CD4-positive, alpha-beta T cell treated with Interleukin-12 subunit alpha and Interleukin-12 subunit beta, for 1 hour (primary cell): Measurements from ENCODE around the gene GPC6.
"Not testable (repeated sequence)": the region's sequence is repeated elsewhere in the genome, so short reads cannot be mapped to it uniquely, and the experiment has no call there.

ENCODE experiments used
- DNase-seq: peaks from one replicate; pipeline ENCODE4 v3.0.0-alpha.2; 2020

GPC6 gene

GRCh38 chr13:93270769-93271742, 44.4 kb downstream of the GPC6 start:
- DNase-seq = no peak

GRCh38 chr13:93279982-93280381, 53.4 kb downstream of the GPC6 start:
- DNase-seq = no peak

GRCh38 chr13:93280688-93281087, 54.1 kb downstream of the GPC6 start:
- DNase-seq = no peak

GRCh38 chr13:93283255-93283654, 56.6 kb downstream of the GPC6 start:
- DNase-seq = no peak

GRCh38 chr13:93284064-93284463, 57.5 kb downstream of the GPC6 start:
- no peak for DNase-seq

GRCh38 chr13:93286047-93286446, 59.4 kb downstream of the GPC6 start:
- DNase-seq = no peak

GRCh38 chr13:93289053-93289452, 62.4 kb downstream of the GPC6 start:
- no peak for DNase-seq

GRCh38 chr13:93289842-93290241, 63.2 kb downstream of the GPC6 start:
- no peak for DNase-seq

GRCh38 chr13:93290503-93290902, 63.9 kb downstream of the GPC6 start:
- DNase-seq = no peak

- no peak for DNase-seq
Observed at GRCh38 chr13:93292366-93292765, 65.8 kb downstream of the GPC6 start.

- no peak for DNase-seq
Observed at GRCh38 chr13:93293710-93294109, 67.1 kb downstream of the GPC6 start.

GRCh38 chr13:93296584-93296983, 70.0 kb downstream of the GPC6 start:
- no peak for DNase-seq

GRCh38 chr13:93298713-93299112, 72.1 kb downstream of the GPC6 start:
- no peak for DNase-seq

- DNase-seq = no peak
Observed at GRCh38 chr13:93304134-93304533, 77.5 kb downstream of the GPC6 start.

GRCh38 chr13:93304868-93305613, 78.4 kb downstream of the GPC6 start:
- no peak for DNase-seq

- DNase-seq = no peak
Observed at GRCh38 chr13:93305886-93306285, 79.3 kb downstream of the GPC6 start.

- no peak for DNase-seq
Observed at GRCh38 chr13:93307136-93307535, 80.5 kb downstream of the GPC6 start.

- no peak for DNase-seq
Observed at GRCh38 chr13:93307651-93308050, 81.0 kb downstream of the GPC6 start.

GRCh38 chr13:93309886-93310523, 83.4 kb downstream of the GPC6 start:
- no peak for DNase-seq

GRCh38 chr13:93316841-93317240, 90.2 kb downstream of the GPC6 start:
- no peak for DNase-seq

- DNase-seq = no peak
Observed at GRCh38 chr13:93318534-93319254, 92.1 kb downstream of the GPC6 start.

- no peak for DNase-seq
Observed at GRCh38 chr13:93320942-93321341, 94.3 kb downstream of the GPC6 start.

GRCh38 chr13:93323880-93324279, 97.3 kb downstream of the GPC6 start:
- DNase-seq = not testable (repeated sequence)
